Left ventricle myocardium inferior (tissue), 1 donor: ENCODE data around the gene PASK. TPM values are rescaled to one million over a fixed set of nuclear protein-coding genes. Genes with fewer than 3 reads are reported as not detected.

Source experiments
- DNase-seq: peaks from one replicate; pipeline ENCODE4 v3.0.0-alpha.2; 2020
- H3K27ac ChIP-seq: fragments of 200-600 bp; replicated peaks from 2 replicates; pipeline ENCODE4 v1.8.0; 2021
- H3K27me3 ChIP-seq: fragments of 200-600 bp; 2 replicates; pipeline ENCODE4 v1.8.0; 2021; ENCODE audit warnings: low read depth
- H3K36me3 ChIP-seq: fragments of 200-600 bp; 2 replicates; pipeline ENCODE4 v1.8.0; 2021
- H3K4me1 ChIP-seq: fragments of 200-600 bp; 2 replicates; pipeline ENCODE4 v1.8.0; 2021
- H3K4me3 ChIP-seq: fragments of 200-600 bp; 2 replicates; pipeline ENCODE4 v1.8.0; 2021; ENCODE audit warnings: mild to moderate bottlenecking, moderate library complexity
- H3K9me3 ChIP-seq: fragments of 200-600 bp; replicated peaks from 2 replicates; pipeline ENCODE4 v1.8.0; 2021
- CTCF ChIP-seq: fragments of 200-600 bp; IDR thresholded peaks from 2 replicates; pipeline ENCODE4 v1.8.0; 2021; ENCODE audit warnings: antibody characterized with exemption, mild to moderate bottlenecking, borderline replicate concordance
- intact Hi-C: fragments of 100-400 bp; cut with micrococcal nuclease; formaldehyde crosslinking; loops from one replicate; pipeline ENCODE4 v1.11.0; 2022
- total RNA-seq: library from RNA; stranded (reverse); fragmentation: NEBNext Ultra II Directional; extraction: Animal tissue kit (Norgen Biotek cat#: 25700); gene quantifications from one replicate; pipeline ENCODE4 v1.2.1, GENCODE V29; 2021
- donor health status: DM: no; HTN: yes; CAD: no; lungs with severe emphysema.

PASK gene
- total RNA-seq, 1 donor from 2014 or later, result 3.4 TPM

GRCh38 chr2:241151934-241152660 lies 2.8 kb upstream of the PASK start:
- no peak overlapping the region for H3K4me3 ChIP-seq
- intact Hi-C loops, result no loop called here
- peaks cover 29% of the 10 kb centered on the region for H3K4me1 ChIP-seq
- H3K27ac ChIP-seq, result no peak overlapping the region
- H3K27me3 ChIP-seq, result no peaks in the 10 kb centered on the region
- peaks cover 27% of the 10 kb centered on the region for H3K36me3 ChIP-seq
- TF ChIP-seq CTCF, result no peak
- no peak for DNase-seq
- no peaks in the 10 kb centered on the region for H3K9me3 ChIP-seq

GRCh38 chr2:241150660-241151530 lies 1.6 kb upstream of the PASK start:
- Histone ChIP-seq H3K27ac (peak overlapping the region; percentile 86), H3K4me1 (peaks cover 29% of the 10 kb centered on the region), H3K27me3 (no peaks in the 10 kb centered on the region), H3K4me3 (peak overlapping the region; percentile 95), H3K36me3 (peaks cover 22% of the 10 kb centered on the region), H3K9me3 (no peaks in the 10 kb centered on the region)
- TF ChIP-seq CTCF, result no peak
- intact Hi-C loops, result no loop called here
- no peak for DNase-seq

- intact Hi-C loops, result no loop called here
- Histone ChIP-seq H3K4me1 (peaks cover 29% of the 10 kb centered on the region), H3K9me3 (no peaks in the 10 kb centered on the region), H3K27ac (peak within 1 kb of the TSS; percentile 86), H3K36me3 (peaks cover 16% of the 10 kb centered on the region), H3K4me3 (peak within 1 kb of the TSS; percentile 95), H3K27me3 (no peaks in the 10 kb centered on the region)
- TF ChIP-seq CTCF, result no peak
- DNase-seq, result peak; percentile 94
Observed at GRCh38 chr2:241149925-241150659, 820 bp upstream of the PASK start, which contains the start of gene PPP1R7. Gene PPP1R7 (plus strand): TSS chr2:241150467. CDS start chr2:241150496, 29 bp downstream.

DNA sequence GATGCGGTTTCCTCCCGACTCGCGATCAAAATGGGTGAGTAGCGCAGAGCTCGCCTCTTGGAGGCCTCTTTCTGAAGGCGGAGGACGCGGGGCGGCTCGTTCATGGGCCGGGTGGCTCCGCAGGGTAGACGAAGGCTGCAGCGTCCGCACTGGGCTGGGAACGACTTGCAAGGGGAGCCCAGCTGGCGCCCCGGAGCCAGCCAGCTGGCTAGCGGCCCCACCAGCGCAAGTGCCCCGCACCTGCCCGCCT lies 328 bp upstream of the PASK start:
- Histone ChIP-seq H3K36me3 (peaks cover 11% of the 10 kb centered on the region), H3K4me1 (peaks cover 29% of the 10 kb centered on the region), H3K27ac (peak overlapping the region; percentile 86), H3K4me3 (peak overlapping the region; percentile 95), H3K9me3 (no peaks in the 10 kb centered on the region), H3K27me3 (no peaks in the 10 kb centered on the region)
- no peak for TF ChIP-seq CTCF
- no peak for DNase-seq
- intact Hi-C loops, result no loop called here

DNA sequence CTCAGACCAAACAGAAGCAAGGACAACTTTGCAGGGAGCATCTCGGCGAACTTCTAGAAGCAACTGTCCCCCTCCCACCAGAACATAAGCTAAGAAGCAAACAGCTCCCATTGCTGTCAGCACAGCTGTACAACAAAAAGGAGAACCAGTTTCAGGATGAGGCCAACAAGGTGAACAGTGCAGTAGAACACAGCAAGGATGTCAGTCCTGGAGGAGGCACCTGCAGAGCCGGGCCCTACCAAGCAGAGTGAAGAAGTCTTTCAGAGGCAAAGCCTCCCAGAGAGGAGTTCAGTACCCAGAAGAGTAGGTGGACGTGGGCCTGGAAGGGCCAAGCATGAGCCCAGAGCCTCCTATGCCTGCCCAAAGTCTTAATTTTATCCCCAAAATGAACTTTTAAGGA lies 1.0 kb downstream of the PASK start:
- peaks cover 29% of the 10 kb centered on the region for H3K4me1 ChIP-seq
- peaks cover under 1% of the 10 kb centered on the region for H3K36me3 ChIP-seq
- peak overlapping the region; percentile 95 for H3K4me3 ChIP-seq
- H3K27ac ChIP-seq, result no peak overlapping the region
- H3K9me3 ChIP-seq, result no peaks in the 10 kb centered on the region
- intact Hi-C loops, result no loop called here
- H3K27me3 ChIP-seq, result no peaks in the 10 kb centered on the region
- DNase-seq, result no peak
- no peak for TF ChIP-seq CTCF
